Measurements from ENCODE around the gene GNB4.

DNA sequence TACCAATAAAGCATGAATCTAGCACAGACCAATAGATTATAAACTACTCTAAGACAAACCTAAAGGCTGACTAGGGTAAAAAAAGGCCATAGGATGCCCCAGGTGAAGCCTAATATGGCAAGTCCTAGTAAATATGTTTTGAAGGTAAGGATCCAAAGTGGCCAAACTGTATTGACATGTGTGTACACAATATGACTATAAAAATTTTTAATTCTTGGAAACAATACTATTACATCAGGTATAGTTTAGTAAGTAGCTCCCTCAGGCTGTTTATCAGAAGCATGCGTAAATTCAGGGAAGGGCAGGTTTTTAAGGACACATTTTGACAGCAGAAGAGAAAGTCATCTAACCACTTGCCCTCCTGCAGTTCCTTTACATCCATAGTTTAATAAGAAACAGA is 18.8 kb downstream of the GNB4 start:
- TF ChIP-seq, protein P1, sequence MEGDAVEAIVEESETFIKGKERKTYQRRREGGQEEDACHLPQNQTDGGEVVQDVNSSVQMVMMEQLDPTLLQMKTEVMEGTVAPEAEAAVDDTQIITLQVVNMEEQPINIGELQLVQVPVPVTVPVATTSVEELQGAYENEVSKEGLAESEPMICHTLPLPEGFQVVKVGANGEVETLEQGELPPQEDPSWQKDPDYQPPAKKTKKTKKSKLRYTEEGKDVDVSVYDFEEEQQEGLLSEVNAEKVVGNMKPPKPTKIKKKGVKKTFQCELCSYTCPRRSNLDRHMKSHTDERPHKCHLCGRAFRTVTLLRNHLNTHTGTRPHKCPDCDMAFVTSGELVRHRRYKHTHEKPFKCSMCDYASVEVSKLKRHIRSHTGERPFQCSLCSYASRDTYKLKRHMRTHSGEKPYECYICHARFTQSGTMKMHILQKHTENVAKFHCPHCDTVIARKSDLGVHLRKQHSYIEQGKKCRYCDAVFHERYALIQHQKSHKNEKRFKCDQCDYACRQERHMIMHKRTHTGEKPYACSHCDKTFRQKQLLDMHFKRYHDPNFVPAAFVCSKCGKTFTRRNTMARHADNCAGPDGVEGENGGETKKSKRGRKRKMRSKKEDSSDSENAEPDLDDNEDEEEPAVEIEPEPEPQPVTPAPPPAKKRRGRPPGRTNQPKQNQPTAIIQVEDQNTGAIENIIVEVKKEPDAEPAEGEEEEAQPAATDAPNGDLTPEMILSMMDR (IDR thresholded peaks at IDR 0.05; ENCODE audit: low read depth, low read length): no peak
- no peak for TF ChIP-seq EZH2phosphoT487 (IDR thresholded peaks at IDR 0.05; ENCODE audit: low read depth)
